ENCODE results near the gene RPL18.
A peak's percentile ranks its signal among the peaks of the same experiment; 100 is the strongest.
"Not testable (repeated sequence)": the region's sequence is repeated elsewhere in the genome, so short reads cannot be mapped to it uniquely, and the experiment has no call there.

Gene RPL18

DNA sequence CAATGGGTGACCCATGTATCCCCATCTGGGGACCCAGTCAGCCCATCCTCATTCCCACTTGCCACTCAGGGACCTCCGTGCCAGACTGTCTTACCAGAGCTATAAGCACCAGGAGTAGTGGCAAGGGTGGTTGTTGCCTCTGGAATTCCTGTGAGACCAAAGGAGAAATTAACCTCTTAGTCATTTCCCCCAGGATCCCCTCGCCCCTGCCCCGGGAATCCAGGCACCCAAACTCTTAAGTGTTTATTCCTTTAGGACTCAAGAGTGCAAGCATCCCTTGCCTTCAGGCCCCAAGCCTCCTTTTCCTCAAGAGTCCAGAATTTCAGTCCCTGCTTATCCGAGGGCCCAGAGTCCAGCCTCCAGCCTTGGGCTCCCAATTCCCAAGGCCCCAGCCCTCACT, 44.7 kb upstream of the RPL18 start:
- no peak overlapping the region for H3K4me3 ChIP-seq (ENCODE audit: low read depth, low read length)
- TF ChIP-seq, protein P1, sequence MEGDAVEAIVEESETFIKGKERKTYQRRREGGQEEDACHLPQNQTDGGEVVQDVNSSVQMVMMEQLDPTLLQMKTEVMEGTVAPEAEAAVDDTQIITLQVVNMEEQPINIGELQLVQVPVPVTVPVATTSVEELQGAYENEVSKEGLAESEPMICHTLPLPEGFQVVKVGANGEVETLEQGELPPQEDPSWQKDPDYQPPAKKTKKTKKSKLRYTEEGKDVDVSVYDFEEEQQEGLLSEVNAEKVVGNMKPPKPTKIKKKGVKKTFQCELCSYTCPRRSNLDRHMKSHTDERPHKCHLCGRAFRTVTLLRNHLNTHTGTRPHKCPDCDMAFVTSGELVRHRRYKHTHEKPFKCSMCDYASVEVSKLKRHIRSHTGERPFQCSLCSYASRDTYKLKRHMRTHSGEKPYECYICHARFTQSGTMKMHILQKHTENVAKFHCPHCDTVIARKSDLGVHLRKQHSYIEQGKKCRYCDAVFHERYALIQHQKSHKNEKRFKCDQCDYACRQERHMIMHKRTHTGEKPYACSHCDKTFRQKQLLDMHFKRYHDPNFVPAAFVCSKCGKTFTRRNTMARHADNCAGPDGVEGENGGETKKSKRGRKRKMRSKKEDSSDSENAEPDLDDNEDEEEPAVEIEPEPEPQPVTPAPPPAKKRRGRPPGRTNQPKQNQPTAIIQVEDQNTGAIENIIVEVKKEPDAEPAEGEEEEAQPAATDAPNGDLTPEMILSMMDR (IDR thresholded peaks at IDR 0.05; ENCODE audit: low read depth, low read length), result no peak
- no peaks in the 10 kb centered on the region for H3K9me3 ChIP-seq (ENCODE audit: severe bottlenecking)
- no peak overlapping the region for H3K27ac ChIP-seq
- no peaks in the 10 kb centered on the region for H3K36me3 ChIP-seq
- H3K27me3 ChIP-seq (ENCODE audit: insufficient read depth, low read depth, severe bottlenecking), result no peaks in the 10 kb centered on the region
- DNase-seq, result no peak

DNA sequence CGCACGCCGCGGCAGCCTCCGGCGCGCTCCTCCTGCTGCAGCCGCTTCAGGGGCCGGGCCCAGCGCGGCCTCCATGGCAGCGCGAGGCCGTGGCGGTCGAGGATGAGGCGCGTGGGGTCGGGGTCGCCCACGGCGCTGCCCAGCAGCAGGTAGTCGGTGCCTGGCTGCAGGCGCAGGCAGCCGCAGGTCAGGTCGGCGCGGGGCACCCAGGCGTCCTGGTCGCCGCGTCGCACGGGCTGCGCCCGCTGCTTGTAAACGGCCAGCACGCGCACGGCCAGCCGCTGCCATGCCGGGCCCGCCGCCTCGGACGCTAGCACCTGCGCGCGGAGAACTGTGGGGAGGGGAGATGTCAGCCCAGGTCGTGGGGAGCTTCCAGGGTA, 42.7 kb upstream of the RPL18 start:
- H3K27ac ChIP-seq, result no peak overlapping the region
- H3K9me3 ChIP-seq (ENCODE audit: severe bottlenecking), result no peaks in the 10 kb centered on the region
- H3K4me3 ChIP-seq (ENCODE audit: low read depth, low read length), result no peak overlapping the region
- TF ChIP-seq, protein P1 (IDR thresholded peaks at IDR 0.05; ENCODE audit: low read depth, low read length), result no peak
- H3K36me3 ChIP-seq, result no peaks in the 10 kb centered on the region
- no peaks in the 10 kb centered on the region for H3K27me3 ChIP-seq (ENCODE audit: insufficient read depth, low read depth, severe bottlenecking)
- no peak for DNase-seq

DNA sequence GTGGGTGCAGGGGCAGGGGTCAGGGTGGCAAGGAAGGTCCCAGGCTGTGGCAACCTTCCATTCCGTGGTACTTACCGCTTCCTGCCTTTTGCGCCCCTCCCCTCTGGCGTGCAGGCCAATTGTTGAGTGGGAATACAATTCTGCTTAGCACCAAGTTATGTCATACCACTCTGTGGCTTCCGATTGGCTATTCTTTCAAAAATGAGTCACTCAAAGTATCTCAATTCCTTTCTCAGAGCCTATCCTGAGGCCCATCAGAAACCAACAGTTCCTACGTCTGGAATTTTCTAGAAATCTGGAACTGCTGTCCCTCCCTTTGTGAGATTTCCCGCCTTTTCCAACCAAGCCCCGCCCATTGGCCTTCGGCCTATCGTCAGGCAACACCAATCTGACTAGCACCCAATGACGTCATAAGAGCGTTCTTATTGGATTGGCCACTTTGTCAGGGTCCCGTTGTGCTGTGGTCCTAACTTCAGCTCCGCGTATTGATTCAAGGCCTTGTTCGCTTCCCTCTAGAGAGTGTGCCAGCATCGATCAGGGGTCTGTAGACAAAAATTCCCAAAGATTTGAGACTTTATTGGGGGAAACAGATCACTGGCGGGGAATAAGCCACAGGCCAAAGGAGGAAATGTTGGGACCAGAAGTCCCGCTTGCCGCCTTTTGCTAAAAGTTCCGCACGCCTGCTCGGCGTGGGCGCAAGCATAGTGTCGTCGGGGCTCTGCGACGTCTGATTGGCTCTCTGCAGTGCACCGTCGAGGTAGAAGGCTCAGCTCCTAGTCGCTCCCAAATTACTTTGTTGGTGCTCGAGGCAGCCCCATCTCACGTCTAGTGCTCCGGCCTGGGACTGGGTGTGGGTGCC, 42.1 kb upstream of the RPL18 start:
- Histone ChIP-seq H3K9me3 (ENCODE audit: severe bottlenecking) (no peaks in the 10 kb centered on the region), H3K27me3 (ENCODE audit: insufficient read depth, low read depth, severe bottlenecking) (no peaks in the 10 kb centered on the region), H3K36me3 (no peaks in the 10 kb centered on the region), H3K27ac (peak overlapping the region; percentile 71), H3K4me3 (ENCODE audit: low read depth, low read length) (no peak overlapping the region)
- TF ChIP-seq, protein P1 (IDR thresholded peaks at IDR 0.05; ENCODE audit: low read depth, low read length), result no peak
- DNase-seq, result peak; percentile 92

DNA sequence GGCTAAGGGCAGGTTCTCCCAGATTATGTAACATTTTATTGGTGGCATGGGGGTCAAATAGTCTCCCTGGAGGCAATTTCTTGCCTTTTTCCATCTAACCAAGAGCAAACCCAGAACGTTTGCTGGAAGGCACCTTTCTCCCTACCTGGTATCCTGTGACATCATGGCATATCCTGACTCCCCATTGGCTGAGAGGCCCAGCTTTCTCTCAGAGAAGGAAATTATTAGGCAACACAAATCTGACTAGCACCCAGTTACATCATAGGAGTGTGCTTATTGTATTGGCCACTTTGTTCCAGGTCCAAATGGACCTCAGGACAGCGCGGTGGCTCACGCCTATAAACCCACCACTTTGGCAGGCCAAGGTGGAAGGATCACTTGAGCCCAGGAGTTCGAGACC, 40.8 kb upstream of the RPL18 start:
- no peaks in the 10 kb centered on the region for H3K27me3 ChIP-seq (ENCODE audit: insufficient read depth, low read depth, severe bottlenecking)
- H3K9me3 ChIP-seq (ENCODE audit: severe bottlenecking), result no peaks in the 10 kb centered on the region
- no peak overlapping the region for H3K4me3 ChIP-seq (ENCODE audit: low read depth, low read length)
- no peaks in the 10 kb centered on the region for H3K36me3 ChIP-seq
- H3K27ac ChIP-seq, result no peak overlapping the region
- no peak for DNase-seq
- TF ChIP-seq, protein P1 (IDR thresholded peaks at IDR 0.05; ENCODE audit: low read depth, low read length), result no peak

DNA sequence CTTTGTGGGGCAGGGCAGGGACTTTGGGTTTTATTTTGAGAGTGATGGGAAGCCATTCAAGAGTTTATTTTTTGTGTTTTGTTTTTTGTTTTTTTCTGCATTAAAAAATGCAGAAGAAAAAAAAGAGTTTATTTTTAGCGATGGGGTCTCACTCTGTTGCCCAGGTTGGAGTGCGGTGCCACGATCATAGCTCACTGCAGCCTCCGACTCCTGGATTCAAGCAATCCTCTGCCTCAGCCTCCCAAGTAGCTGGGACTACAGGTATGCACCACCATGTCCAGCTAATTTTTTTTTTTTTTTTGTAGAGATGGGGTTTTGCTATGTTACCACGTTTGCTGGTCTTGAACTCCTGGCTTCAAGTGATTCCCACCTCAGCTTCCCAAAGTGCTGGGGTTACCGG, 39.5 kb upstream of the RPL18 start:
- Histone ChIP-seq H3K27me3 (ENCODE audit: insufficient read depth, low read depth, severe bottlenecking) (no peaks in the 10 kb centered on the region), H3K36me3 (no peaks in the 10 kb centered on the region), H3K27ac (no peak overlapping the region), H3K4me3 (ENCODE audit: low read depth, low read length) (no peak overlapping the region), H3K9me3 (ENCODE audit: severe bottlenecking) (no peaks in the 10 kb centered on the region)
- DNase-seq, result no peak
- TF ChIP-seq, protein P1 (IDR thresholded peaks at IDR 0.05; ENCODE audit: low read depth, low read length), result no peak

DNA sequence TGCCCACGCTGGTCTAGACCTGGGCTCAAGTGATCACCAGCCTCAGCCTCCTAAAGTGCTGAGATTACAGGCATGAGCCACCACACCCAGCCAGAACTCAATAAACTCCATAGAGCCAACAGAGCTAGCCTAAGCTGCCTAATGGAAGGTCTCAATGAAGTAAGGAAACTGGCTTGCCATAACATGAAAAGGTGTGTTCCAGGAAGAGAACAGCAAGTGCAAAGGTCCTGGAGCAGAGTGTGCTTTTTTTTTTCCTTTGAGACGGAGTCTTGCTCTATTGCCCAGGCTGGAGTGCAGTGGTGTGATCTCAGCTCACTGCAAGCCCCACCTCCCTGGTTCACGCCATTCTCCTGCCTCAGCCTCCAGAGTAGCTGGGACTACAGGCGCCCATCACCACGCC, 38.9 kb upstream of the RPL18 start:
- H3K9me3 ChIP-seq (ENCODE audit: severe bottlenecking); DNase-seq; H3K36me3 ChIP-seq; H3K27ac ChIP-seq; H3K27me3 ChIP-seq (ENCODE audit: insufficient read depth, low read depth, severe bottlenecking); H3K4me3 ChIP-seq (ENCODE audit: low read depth, low read length): not testable (repeated sequence)
